ENCODE results near the gene TNFRSF12A.

GRCh38 chr16:3023669-3024478 lies 3.7 kb downstream of the TNFRSF12A start, which contains the start of the genes HCFC1R1 and THOC6:
- peak; percentile 49 to 73 (median 53) for TF ChIP-seq POLR2AphosphoS5 (IDR thresholded peaks at IDR 0.05)
- no peak for TF ChIP-seq POLR2A (IDR thresholded peaks at IDR 0.05)
- TF ChIP-seq, protein P1, sequence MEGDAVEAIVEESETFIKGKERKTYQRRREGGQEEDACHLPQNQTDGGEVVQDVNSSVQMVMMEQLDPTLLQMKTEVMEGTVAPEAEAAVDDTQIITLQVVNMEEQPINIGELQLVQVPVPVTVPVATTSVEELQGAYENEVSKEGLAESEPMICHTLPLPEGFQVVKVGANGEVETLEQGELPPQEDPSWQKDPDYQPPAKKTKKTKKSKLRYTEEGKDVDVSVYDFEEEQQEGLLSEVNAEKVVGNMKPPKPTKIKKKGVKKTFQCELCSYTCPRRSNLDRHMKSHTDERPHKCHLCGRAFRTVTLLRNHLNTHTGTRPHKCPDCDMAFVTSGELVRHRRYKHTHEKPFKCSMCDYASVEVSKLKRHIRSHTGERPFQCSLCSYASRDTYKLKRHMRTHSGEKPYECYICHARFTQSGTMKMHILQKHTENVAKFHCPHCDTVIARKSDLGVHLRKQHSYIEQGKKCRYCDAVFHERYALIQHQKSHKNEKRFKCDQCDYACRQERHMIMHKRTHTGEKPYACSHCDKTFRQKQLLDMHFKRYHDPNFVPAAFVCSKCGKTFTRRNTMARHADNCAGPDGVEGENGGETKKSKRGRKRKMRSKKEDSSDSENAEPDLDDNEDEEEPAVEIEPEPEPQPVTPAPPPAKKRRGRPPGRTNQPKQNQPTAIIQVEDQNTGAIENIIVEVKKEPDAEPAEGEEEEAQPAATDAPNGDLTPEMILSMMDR (IDR thresholded peaks at IDR 0.05): no peak
